Measurements from ENCODE around the gene UBE2L6. TPM values are rescaled to one million over a fixed set of nuclear protein-coding genes. Genes with fewer than 3 reads are reported as not detected.

Gene UBE2L6
- total RNA-seq = 104 and 108 TPM in 2 replicates

DNA sequence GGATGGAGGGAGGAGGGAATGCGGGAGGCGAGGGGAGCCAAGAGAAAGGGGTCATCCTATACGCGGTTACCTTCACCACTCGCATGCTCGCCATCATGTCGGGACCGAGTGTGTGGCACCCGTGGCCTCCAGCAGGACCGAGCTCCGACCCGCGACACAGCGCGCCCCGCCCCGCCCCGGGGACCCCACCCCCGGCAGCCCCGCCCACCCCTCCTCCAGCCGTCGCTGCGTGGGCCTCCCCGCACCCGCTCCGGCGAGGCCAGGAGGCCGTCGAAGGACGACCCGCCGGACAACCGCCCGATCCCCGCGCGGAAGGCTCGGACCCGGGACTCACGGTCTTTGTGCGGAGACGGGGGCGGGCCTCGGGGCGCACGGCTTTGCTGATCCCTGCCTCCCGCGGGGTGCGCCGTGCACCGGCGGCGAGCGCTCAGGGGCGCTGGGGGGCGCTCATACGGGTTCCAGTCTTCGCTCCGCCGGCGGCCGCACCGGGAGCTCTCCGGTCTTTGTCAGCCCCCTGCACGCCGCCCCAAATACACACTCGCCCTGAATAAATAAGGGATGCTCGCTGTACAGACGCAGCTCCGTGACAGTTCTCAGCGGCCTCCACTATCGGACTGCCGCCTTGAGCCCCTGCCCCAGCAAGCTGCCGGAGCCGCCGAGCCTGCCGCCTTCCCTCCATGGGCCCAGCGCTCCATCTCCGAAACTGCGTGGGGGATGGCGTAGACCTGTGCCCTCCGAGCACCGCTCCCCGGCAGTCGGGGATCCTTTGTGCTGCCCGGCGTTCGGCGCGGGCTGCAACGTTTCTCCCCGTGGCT lies at the start of gene UBE2L6:
TSS of gene UBE2L6 (minus strand) at position 158 of the 815 bp plus-strand sequence. CDS start at position 97, 61 bp downstream.

DNA sequence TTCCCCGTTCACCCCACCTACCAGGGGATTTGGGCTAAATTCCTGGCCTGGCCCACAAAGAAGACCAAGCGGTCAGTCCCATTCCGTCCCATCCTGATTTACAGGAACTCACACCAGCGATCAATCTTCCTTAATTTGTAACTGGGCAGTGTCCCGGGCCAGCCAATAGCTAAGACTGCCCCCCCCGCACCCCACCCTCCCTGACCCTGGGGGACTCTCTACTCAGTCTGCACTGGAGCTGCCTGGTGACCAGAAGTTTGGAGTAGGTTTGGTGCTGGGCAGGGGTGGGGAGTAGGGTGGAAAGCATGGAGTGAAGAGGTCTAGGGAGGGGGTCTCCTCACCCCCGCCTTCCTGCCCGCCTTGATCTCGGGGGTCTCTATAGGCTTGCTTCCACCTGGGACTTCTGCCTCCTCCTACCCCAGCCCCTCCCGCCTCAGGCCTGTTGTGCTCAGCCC lies 30.0 kb upstream of the UBE2L6 start, which contains the start of gene SERPING1:
TSS of gene SERPING1 (plus strand) at position 225 of the 455 bp plus-strand sequence. CDS start 586 bp downstream, outside the sequence.

DNA sequence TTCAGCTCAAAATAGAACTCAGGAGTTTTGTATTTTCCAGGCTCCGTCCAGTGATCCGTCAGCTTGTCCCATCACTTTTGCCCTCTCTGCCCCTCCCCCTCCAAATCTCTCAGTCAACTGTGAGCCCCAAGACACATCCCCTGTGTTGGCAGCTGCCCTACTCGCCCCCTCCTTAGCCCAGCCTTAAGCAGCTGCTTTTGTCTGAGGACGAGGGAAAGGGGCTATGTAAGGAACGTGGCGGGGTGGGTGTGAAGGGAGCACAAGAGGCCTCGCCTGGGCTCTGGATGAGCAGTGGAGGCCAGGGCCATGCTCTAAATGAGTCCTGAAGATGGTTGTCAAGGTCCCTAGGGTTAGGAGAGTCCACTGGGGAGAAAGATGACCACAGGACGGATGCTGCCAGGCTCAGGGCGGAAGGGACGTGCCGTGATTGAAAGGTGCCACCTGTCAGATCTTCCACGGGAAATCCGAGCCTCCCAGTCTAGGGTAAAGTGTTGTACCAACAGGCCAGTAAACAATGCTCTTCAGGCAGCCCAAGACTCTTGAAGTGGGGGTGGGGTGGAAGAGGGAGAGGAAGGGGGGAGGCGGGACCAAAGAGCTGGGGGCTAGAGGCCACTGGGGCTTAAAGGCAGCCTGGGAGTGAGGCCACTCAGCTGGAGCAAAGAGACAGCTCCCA lies 30.4 kb downstream of the UBE2L6 start, which contains the start of gene SMTNL1:
TSS of gene SMTNL1 (plus strand) at position 649 of the 673 bp plus-strand sequence. CDS start 5,048 bp downstream, outside the sequence.

DNA sequence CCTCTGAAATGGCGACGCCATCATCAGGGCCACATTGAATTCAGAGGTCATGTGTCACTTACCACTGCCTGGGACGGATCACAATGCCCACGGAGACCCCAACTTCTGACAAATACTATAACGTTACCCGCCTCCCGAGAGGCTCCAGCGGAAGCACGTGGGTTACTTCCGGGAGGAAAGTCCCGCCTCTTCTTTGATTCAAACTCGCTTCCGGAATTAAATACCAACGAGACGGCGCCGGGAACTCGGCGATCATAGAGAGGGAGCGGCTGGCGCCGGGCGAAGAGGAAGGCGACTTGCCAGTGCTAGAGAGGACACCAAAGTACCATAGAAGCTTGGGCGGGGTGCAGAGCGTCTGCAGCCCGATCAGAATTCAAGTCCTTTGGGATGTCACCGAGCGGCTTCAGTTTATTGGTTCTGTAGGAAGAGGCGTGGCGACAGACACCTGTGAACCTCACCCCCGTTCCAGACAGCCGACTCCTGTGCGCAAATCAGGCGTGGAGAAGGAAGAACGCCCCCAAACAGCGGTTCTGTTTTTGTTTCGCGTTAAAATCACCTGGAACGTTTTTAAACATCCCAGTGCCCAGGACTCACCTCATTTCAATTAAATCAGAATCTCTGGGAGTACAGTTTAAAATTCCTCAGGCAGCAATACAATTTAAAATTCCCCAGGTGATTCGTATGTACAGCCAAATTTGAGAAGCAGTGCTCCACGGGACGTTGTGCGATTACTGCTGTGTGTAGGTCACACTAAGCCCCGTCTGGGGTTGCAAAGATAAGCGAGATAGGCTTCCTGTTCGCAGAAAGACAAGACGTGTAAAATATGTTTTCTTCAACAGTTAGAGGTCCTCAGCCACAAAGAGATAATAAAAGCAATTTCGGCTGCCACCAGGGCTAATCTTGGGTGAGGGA lies 36.6 kb downstream of the UBE2L6 start, which contains the start of gene TIMM10:
TSS of gene TIMM10 (minus strand) at position 159 of the 912 bp plus-strand sequence. CDS start 565 bp downstream, outside the sequence.

DNA sequence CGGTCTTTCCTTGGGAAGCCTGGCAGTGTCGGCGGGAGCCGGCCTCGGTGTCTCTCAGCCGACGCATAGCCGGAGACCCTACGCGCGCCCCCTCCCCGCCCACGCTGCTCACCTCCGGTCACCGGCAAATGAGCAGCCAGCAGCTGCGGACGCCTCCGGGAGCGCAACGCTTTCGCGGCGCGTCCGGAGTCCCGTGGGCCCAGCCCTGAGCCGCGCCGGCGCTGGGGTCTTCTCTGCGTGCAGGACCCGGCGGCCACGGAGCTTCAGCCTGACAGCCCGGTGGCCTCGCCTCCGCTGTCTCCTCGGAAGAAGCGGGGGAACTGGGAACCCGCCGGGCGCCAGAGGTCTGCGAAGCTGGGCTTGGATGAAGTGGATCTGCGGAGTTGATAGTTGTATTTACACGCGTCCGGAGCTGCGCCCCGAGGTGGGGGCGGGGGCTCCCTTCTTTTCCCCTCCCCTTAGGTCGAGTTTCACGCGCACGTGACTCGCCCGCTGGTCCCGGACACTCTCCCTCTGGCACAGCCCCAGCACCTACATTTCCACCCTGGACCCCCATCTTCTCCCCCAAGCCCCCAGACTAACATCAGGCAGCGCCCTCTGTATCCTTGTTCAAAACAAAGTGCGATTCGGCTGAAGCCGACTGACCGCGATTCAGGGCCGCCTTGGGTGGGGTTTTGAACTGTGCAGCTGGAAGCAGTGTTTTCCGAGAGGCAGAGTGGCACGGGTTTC lies 52.0 kb downstream of the UBE2L6 start, which contains the start of gene SLC43A1:
TSS of gene SLC43A1 (minus strand) at position 371 of the 729 bp plus-strand sequence. CDS start 1,591 bp downstream, outside the sequence.

Other genes with a start within 250 kb of the UBE2L6 start
- 51.0 and 53.1 TPM in 2 replicates for gene TNKS1BP1, start 242.7 kb downstream of the UBE2L6 start, total RNA-seq
- 119 and 124 TPM in 2 replicates for gene SSRP1, start 231.8 kb downstream of the UBE2L6 start, total RNA-seq
- gene P2RX3, start 229.3 kb downstream of the UBE2L6 start, total RNA-seq = not detected in 2 replicates
- not detected in 2 replicates for gene PRG3, start 186.5 kb downstream of the UBE2L6 start, total RNA-seq
- not detected in 2 replicates for gene PRG2, start 177.0 kb downstream of the UBE2L6 start, total RNA-seq
- gene SLC43A3, start 140.6 kb downstream of the UBE2L6 start, total RNA-seq = 56.3 and 68.5 TPM in 2 replicates
- gene RTN4RL2, start 107.1 kb downstream of the UBE2L6 start, total RNA-seq = 0.15 and 0.67 TPM in 2 replicates
- gene SLC43A1, start 52.0 kb downstream of the UBE2L6 start, total RNA-seq = 4.5 and 7.2 TPM in 2 replicates
- 92.7 and 93.9 TPM in 2 replicates for gene TIMM10, start 36.9 kb downstream of the UBE2L6 start, total RNA-seq
- gene SMTNL1, start 30.1 kb downstream of the UBE2L6 start, total RNA-seq = not detected in 2 replicates
- 0.87 and 1.9 TPM in 2 replicates for gene SERPING1, start 30.0 kb upstream of the UBE2L6 start, total RNA-seq
- gene YPEL4, start 82.2 kb upstream of the UBE2L6 start, total RNA-seq = 0.25 TPM in 1 of 2 replicates, not detected in the other
- 18.1 and 21.4 TPM in 2 replicates for gene CLP1, start 90.1 kb upstream of the UBE2L6 start, total RNA-seq
- 42.8 and 48.2 TPM in 2 replicates for gene ZDHHC5, start 100.4 kb upstream of the UBE2L6 start, total RNA-seq
- 20.9 and 31.8 TPM in 2 replicates for gene MED19, start 144.5 kb upstream of the UBE2L6 start, total RNA-seq
- gene TMX2, start 144.9 kb upstream of the UBE2L6 start, total RNA-seq = 57.9 and 61.2 TPM in 2 replicates
- 273 and 291 TPM in 2 replicates for gene SELENOH, start 173.8 kb upstream of the UBE2L6 start, total RNA-seq
- not detected in 2 replicates for gene BTBD18, start 184.1 kb upstream of the UBE2L6 start, total RNA-seq
- gene CTNND1, start 194.1 kb upstream of the UBE2L6 start, total RNA-seq = 122 and 129 TPM in 2 replicates

All from mammary microvascular endothelial cell (primary cell).